Iris pigment epithelial cell (primary cell): ENCODE results near the gene CR1.
"Not testable (repeated sequence)": the region's sequence is repeated elsewhere in the genome, so short reads cannot be mapped to it uniquely, and the experiment has no call there.

Experiments
- DNase-seq: peaks from one replicate; pipeline ENCODE4 v3.0.0-alpha.2; 2011; ENCODE audit warnings: low read depth

CR1 gene

GRCh38 chr1:207644166-207644851, 148.4 kb downstream of the CR1 start:
- DNase-seq: no peak

- DNase-seq: peak; percentile 51
Observed at GRCh38 chr1:207644852-207645634, 149.1 kb downstream of the CR1 start, which contains the start of gene CR1L. TSS of gene CR1L (plus strand) at chr1:207645133. CDS start at chr1:207645234, 101 bp downstream.

DNA sequence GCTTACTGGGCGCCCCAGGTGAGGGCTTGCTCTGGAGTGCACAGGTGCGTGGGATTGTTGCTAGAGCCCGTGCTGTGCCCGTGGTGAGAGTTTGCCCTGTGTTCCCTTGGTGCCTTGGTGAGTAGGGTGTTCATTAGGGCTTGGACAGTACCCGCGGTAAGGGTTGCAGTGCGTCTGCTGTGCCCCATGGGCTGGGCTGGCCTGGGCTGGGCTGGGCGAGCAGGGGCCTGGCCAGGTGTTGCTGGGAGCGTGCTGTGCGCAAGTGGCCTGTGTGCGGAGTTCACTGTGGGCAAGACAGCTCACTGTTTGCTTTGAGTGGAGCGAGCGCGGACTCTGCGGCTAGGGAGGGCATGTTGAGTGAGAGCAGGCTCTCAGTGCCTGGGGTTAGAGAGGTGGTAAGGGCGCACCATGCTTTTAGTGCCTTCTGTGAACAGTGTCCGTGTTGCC, 149.7 kb downstream of the CR1 start:
- no peak for DNase-seq

- no peak for DNase-seq
Observed at GRCh38 chr1:207646171-207646570, 150.2 kb downstream of the CR1 start.

- no peak for DNase-seq
Observed at GRCh38 chr1:207646944-207647579, 151.1 kb downstream of the CR1 start.

- DNase-seq: no peak
Observed at GRCh38 chr1:207647671-207648333, 151.8 kb downstream of the CR1 start.

DNA sequence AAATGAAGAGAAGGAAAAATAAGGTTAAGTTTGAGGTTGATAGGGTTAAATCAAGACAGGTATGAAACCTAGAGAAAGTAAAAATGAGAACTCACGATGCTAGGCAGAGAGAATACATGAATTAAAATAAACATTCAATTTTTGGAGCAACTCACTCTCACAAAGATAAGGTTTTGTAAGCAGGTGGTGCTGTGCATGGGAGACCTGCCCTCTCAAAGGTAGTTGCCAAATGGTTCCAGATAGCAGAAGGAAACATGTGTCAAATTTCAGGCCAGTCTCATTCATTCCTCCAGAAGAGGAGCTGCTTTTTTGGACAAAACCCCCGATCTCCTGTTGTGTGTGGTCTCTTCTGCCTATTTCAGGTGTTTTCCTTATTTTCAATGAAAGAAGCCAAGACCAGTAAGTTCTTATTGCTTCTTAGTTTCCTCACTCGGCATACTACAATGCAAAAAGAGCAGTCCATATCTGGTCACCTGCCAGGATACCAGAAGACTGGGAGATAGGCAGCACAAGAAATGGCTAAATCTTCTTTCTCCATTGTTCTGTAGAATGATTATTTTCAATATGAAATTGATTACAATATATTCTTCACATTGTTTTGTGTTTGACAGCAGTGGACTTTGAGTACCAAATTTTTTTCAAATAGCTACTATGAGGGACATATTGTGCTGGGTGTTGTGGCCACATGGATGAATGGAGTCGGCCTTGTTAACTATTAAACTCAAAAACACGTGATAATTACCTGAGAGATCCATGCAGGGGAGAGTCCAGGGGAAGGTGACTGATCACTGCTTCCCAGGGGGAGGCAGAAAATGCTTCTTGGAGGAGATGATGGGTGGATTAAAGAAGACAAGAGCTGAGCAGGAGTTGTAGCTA, 152.6 kb downstream of the CR1 start:
- DNase-seq: no peak

GRCh38 chr1:207649210-207649753, 153.3 kb downstream of the CR1 start:
- no peak for DNase-seq

- no peak for DNase-seq
Observed at GRCh38 chr1:207649865-207650580, 154.1 kb downstream of the CR1 start.

- DNase-seq: peak; percentile 16
Observed at GRCh38 chr1:207651583-207651982, 155.6 kb downstream of the CR1 start.

GRCh38 chr1:207654320-207654719, 158.4 kb downstream of the CR1 start:
- no peak for DNase-seq

- DNase-seq: no peak
Observed at GRCh38 chr1:207658408-207658807, 162.5 kb downstream of the CR1 start.

GRCh38 chr1:207658904-207659485, 163.0 kb downstream of the CR1 start:
- no peak for DNase-seq

DNA sequence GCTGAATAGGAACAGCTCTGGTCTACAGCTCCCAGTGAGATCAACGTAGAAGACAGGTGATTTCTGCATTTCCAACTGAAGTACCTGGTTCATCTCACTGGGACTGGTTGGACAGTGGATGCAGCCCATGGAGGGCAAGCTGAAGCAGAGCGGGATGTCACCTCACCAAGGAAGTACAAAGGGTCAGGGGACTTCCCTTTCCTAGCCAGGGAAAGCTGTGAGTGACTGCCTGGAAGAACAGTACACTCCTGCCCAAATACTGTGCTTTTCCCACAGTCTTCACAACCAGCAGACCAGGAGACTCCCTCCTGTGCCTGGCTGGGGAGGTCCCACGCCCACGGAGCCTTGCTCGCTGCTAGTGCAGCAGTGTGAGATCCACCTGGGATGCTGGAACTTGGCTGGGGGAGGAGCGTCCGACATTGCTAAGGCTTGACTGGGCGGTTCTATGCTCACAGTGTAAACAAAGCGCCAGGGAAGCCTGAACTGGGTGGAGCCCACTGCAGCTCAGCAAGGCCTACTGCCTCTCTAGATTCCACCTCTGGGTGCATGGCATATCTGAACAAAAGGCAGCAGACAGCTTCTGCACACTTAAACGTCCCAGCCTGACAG, 163.7 kb downstream of the CR1 start:
- no peak for DNase-seq

DNA sequence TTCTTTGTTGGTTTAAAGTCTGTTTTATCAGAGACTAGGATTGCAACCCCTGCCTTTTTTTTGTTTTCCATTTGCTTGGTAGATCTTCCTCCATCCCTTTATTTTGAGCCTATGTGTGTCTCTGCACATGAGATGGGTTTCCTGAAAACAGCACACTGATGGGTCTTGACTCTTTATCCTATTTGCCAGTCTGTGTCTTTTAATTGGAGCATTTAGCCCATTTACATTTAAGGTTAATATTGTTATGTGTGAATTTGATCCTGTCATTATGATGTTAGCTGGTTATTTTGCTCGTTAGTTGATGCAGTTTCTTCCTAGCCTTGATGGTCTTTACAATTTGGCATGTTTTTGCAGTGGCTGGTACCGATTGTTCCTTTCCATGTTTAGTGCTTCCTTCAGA, 165.5 kb downstream of the CR1 start:
- DNase-seq: not testable (repeated sequence)

- DNase-seq: no peak
Observed at GRCh38 chr1:207666342-207666741, 170.4 kb downstream of the CR1 start.

GRCh38 chr1:207669528-207670009, 173.6 kb downstream of the CR1 start:
- no peak for DNase-seq

DNA sequence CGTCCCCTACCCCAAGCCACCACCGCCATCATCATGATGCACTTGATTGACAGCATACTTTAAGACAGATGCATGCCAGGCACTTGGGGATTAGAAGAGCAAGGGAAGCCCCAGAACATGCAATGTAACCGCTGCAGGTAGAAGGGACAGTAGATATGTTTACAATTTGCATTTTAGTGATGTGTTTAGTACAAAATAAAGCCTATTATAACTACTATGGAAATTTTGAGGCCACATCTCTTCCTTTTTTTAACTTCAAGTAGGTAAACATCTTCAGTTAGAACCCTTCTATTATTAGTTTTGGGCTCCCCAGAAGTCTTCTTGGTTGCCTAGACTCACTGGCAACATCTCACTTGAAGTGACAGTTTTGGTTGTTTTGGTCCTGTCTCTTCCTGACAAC, 174.2 kb downstream of the CR1 start:
- DNase-seq: no peak

DNA sequence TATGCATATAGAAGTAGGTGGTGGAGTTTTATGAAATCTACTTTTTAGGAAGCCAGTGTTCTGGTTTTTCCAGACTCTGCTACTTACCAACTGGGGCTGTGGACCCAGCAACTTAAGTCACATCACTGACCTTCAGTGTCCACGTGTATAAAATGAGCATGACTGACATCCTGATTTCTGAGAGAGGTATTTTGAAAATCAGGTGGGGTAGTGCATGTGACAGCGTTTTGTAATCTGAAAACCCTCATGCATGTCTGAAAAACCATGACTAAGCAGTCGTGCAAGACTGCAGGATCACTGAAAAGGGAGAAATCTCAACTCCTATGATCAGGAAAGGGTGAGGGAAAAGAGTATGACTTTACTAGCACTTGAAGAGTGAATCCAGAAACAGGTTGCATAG, 175.0 kb downstream of the CR1 start:
- DNase-seq: no peak
